GM18505 (cell line): ENCODE measurements around the gene FBXW8.

ENCODE experiments used
- ATAC-seq: cut with Tn5 transposase; IDR thresholded peaks from one replicate; pipeline ENCODE4 v1.9.1; 2021; ENCODE audit not compliant: unreplicated experiment
- POLR2A ChIP-seq: IDR thresholded peaks from 4 replicates; pipeline ENCODE4 v1.6.1; 2011; ENCODE audit warnings: borderline replicate concordance; ENCODE audit not compliant: insufficient read depth, insufficient read length; ENCODE audit errors: extremely low read depth

Gene FBXW8

DNA sequence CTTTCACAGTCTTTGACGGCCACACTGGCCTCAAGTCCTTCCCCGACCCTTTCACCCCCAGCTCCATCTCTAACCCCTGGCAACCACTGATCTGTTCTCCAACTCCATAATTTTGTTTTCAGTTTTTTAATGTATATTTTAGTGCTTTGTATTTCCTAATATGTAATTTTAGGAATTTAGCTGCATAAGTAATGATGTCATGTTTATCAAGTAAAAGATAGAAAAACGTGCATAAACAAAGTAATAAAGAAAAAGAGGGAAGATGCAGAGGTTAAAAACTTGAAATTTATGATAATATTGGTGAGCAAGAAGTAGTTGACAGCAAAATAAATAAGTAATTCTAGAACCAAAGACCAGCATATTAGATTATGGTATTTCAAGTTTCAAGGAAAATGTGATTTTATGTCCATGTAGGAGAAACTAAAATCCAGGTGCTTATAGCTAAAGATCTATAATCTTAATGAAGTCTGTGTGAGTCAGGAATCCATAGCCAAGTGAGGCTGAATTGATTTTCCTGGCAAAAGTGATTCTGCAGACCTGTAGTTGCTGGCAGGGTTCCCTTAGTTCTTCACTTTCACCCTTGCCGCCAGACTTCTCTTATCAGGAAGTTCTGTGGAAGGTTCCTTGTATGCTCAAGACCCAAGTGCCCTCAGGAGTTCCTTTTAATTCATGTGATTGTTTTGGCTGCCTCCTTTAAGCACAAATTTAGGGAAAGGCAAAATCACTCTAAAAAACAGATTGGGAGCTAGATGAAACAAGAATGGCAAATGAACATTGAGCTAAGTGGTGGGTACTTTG is 24.4 kb downstream of the FBXW8 start:
- no peak for ATAC-seq
- no peak for TF ChIP-seq POLR2A

DNA sequence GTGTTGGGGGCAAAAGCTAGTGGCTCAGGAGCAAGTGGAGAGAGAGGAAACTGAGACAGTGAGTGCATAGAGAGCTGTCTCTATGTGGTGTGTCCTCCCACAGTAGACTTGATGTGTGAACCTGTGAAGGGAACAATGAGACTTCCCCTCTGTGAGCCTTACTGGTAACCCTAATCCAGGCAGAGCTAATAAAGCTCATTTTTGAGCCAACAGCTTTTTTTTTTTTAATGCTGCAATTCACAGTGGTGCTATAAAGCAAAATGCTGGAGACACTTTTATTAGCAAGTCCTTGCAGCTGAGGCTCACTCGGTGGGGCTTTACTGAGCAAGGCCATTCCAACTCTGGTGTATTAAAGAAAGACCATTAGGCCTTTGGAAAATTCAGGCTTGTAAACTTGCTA is 26.9 kb downstream of the FBXW8 start:
- ATAC-seq = no peak
- TF ChIP-seq POLR2A = no peak

DNA sequence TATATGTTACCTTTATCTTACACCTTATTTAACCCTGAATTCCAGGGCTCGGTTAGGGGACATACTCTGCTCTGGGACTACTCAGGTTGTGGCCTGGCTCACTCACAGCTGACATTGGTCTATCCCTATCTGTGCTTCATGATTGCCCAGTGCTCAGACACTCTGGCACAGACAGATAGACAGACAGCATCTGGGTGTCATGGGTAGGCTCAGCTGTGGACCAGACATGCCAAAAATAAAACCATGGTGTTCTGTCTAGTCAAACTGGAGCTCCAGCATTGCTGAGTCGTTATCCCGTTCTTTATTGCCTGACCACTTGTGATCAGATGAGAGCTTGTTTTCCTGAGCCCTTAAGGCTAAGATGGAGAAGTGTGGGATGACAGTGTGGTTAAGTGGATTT is 29.0 kb downstream of the FBXW8 start:
- no peak for ATAC-seq
- TF ChIP-seq POLR2A = no peak

DNA sequence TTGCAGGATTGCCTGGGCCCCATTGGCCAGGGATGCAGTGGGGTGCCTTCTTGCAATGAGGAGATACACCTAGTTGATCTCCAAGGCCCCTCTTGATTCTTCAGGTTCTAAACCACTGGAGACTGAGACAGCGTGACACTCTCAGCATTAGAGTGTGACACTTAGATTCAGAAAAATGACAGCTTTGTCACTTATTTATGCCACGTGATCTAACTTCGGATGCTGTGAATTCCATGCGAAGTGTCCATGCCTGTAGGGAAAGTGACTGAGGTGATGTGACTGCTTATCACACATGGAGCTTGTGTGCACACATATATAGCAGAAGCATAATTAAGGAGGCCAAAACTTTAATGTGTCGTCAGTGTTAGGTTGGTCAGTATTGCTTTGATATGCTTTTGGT is 30.4 kb downstream of the FBXW8 start:
- no peak for ATAC-seq
- no peak for TF ChIP-seq POLR2A

DNA sequence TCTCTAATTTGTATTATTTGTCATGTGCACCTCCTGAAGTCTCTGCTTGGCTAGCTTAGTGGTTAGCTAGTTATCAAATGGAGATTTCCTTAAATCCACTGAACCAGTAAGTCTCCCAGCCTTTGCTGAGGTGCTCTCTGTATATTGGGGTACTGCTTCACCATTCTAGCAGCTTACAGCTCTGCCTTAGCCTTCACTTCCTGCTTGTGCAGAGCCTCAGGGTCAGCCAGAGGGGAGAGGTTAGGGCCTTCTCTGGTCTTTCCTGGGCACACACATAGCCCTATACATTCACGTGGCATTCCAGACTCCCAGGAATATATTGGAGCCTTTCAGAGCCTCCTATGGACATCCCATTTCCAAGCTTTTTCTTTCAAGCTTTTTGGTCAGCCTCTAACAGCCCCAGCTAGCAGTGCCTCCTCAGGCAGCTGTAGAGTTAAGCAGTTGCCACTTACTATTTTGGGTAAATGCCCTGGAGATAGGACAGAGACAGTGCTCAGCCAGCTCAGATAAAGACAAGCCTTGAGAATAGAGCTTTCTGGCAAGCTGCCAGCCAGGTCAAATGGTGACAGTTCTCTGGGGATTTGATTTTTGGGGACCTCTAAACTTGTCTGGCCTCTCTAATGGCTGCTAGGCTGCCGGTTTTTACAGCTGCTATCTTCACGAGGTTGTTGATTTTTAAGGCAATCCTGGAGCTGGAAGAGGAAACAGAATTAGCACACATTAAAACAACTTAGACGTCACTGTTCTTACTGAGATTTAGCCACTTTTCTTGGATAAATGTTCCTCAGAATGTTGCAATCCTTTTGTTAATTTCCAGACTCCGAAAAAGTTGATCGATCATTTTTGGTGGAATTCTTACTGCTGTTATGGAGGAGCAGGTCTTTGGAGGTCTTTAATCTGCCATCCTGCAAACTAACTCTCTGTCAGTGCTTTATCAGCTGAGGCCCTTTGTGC is 32.9 kb downstream of the FBXW8 start:
- no peak for TF ChIP-seq POLR2A
- ATAC-seq = no peak

DNA sequence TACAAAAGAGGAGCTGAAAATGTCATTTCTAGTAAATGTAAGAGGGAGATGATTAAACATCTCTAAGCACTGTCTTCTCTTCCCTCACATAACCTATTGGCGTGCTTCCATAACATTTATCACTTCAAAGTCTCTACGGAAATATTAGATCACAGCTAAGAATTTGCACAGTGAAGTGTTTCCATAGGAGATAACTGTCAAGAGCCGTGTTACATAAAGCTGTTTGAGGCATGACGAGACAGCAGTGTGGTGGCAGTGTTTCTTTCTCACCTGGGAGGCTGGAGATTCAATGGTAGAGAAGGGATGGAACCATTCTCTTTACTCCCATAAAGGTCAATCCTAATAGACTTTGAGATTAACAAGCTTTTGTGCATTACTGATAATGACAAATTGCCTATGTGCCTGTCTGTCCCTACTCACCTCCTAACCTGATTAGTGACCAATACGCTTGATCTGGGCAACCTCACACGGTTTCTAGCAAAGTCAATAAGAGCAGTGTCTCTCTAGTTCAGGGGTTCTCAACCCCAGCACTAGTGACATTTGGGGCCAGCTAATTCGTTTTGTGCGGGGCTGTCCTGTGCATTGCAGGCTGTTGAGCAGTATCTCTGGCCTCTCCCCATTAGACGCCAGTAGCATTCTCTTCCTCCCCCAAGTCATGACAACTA is 35.3 kb downstream of the FBXW8 start:
- no peak for TF ChIP-seq POLR2A
- no peak for ATAC-seq

DNA sequence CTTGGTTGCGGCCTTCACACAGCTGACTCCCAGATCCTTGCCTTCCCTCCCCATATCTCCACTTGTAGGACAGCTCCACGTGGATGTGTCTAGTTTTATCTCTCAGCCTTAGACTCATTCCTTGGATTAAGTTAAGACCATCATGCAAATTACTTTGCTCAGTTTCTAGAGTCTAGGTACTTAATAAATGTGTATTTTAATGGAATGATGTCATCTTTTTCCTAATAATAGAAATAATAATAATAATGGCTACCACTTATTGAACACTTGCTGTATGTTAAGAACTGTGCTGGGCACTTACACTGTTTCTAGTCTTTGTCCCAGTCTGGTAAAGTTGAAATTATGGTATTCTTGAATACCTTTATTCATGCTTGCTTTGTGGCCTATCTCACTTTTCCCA is 37.5 kb downstream of the FBXW8 start:
- ATAC-seq = no peak
- no peak for TF ChIP-seq POLR2A

DNA sequence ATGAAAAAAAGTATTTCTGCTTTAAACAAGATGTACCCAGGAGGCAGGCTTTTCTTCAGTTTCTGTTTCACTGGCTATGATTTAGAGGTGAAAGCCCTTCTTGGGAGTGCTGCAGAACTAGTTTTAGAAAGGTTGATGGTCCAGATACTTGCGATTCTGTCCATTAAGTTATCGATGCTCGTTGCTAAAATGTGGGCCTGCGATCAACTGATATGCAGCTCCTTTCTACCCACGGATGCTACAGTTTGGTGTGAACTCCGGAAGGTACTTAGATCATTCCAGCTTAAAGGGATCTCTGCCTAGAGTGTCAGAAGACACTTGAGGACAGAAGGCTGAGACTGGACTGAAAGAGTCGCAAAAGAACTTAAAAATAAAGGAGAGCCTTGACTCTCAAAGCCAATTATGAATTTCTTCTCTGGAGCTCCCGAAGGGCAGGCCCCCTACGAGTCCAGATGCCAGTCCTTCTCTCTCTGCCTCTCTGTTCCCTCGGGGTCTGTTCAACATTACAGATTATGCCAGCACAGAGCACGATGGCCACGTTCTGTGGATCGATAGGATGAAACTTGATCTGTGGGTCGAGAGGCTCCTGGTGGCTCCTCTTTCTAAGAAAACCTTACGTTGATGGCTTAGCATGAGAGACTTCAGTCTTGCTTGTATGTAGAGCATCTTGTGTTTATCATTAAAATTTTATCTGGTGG is 40.0 kb downstream of the FBXW8 start:
- no peak for ATAC-seq
- TF ChIP-seq POLR2A = no peak

DNA sequence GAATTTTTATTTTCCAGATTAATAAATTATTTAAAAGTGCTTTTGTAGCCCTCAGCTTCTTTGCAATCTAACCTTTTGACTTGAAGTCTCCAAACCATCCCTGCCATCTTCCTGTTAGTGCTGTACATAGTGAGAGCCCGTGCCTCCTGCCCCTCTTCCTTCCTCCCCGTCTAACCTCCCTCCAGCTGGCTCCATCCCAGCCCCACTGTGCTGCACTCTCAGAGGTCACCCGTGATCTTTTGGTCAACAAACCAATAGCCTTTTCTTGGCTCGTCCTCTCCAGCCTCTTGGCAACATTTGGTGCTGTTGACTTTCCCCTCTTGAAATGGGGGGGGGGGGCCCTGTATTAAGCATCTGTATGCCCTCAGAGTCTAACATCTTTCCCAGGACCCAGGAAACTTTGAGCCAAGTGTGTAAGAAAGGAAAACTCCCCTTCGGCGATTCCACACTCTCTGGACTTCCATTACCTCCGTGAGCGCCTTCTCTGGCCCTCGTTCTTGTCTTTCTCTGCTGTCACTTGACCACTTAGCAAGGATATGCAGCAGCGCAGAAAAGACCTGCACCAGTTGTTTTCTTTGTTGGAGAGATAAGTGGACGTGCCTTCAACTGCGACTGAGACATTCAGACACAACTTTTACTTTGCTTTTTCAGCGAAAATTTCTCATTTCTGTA is 44.1 kb downstream of the FBXW8 start:
- no peak for ATAC-seq
- no peak for TF ChIP-seq POLR2A

DNA sequence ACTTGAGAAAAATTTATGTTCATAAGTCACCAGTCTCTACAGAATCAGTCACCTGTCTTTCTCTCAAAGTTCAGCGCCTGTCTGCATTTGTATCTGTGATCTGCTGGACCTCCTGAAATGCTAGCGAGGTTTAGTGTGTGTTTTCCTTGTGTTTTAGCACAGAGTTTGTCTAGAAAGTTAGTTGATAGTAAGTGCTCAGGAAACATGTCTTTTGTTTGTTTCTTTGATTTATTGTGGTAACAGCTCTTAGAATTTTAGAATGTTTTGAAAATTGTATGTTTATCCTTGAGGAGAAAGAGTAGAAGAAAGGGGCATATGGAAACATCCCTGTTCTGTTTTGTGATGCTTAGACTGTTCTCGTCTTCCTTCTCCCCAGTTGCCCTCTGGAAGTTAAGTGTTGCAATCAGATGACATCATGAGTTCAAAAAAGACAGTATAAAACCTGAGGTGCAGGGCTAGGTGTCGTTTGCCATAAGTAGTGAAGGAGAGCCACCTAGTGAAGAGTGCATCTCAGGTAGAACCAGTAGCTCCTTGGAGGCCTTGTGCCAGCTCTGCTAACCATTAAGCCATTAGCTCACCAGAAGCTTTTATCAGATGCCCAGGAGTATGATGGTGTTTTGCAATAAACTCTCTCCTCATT is 44.8 kb downstream of the FBXW8 start:
- TF ChIP-seq POLR2A = no peak
- no peak for ATAC-seq

DNA sequence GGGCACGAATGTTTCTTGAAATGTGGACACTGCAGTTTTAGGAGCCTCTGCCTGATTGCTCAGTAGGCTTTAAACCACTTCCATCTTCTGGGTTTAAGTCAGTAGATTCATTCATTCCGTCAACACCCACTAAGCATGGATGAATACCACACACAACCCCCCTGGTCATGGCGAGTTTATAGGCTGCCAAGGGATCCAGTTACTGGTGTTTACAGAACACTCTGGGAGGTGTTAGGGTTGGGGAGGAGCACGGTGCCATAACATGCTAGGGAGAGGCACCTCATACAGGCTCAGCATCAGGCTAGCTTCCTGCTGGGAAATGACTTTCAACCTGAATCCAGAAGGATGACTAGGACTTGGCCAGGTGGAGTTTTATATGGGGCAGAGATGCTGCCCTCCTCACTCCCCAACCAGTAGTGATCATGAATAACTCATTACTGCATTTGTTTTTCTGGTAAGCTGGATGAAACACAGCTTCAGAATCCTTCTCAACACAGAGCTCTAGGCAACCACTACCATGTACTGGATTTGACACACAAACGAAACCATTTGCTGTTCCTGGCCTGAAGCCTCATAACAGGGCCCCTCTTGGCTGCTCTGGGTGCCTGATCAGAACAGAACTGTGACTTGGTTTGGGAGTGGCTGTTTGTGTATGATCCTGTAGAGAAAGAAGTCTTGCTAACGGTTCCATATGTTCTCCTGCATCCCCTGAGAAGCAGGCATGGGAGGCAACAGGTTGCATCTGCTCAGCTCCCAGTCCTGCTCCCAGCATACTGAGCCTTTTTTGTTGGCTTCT is 47.9 kb downstream of the FBXW8 start:
- no peak for TF ChIP-seq POLR2A

DNA sequence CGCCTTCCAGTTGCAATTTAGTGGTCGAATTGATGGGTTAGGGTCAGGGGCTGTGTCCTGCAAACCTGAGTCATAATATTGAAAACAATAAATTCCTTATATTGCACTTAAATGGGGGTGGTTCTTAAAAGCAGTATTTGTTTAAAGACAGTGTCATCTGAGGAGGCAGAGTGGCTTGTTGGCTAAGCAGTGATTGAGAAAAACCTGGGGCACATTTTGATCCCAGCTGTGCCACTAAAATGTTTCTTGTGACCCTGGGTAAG is 48.4 kb downstream of the FBXW8 start:
- TF ChIP-seq POLR2A = no peak
- no peak for ATAC-seq

More for the DNA sequence above, 47.9 kb downstream of the FBXW8 start:
- ATAC-seq = no peak

DNA sequence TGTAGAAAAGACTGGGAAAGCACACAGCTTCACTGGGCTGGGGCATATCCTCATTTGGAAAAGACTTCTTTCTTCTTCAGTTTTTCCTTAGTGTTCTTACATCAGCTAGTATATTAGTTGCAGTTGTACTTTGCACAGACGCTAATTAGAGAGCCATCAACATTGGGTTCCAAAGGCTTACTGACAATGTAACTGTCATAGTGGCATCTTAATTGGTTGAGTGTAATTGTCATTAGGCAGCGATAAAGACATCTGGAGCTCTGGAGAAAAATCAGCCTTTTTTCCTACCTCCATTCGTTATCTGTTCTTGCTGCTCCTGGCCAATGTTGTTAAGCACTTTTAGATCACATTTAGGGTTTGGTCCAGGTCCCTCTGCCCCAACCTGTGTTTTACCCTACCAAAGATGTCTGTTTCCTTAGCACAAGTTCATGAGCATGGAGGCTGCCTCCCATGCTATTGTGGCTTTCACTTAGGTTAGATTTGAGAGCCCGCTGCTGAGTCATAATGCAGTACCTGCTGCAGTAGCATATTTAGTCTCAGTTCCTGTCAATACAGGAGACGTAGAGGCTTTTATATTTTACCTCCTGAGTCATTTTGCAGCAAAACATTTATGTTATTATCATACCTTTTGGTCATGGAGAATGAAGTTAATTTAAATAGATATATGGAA is 49.2 kb downstream of the FBXW8 start:
- peak; percentile 93 for ATAC-seq
- no peak for TF ChIP-seq POLR2A
